Sigmoid colon (tissue), 7 donors: ENCODE data around the gene ALG3. TPM values are rescaled to one million over a fixed set of nuclear protein-coding genes. Genes with fewer than 3 reads are reported as not detected.

Experiments used
- DNase-seq: peaks from one replicate; pipeline ENCODE4 v3.0.0-alpha.2; 2019
- H3K27ac ChIP-seq, 4 donors: fragments of 200-600 bp; sonication (generic); one replicate each; pipeline ENCODE4 v1.5.1; 2016 to 2019; ENCODE audit warnings: mild to moderate bottlenecking in 1 of 4
- H3K27me3 ChIP-seq, 3 donors: fragments of 200-600 bp; sonication (generic); one replicate each; pipeline ENCODE4 v1.5.1; 2019; ENCODE audit warnings: mild to moderate bottlenecking in 1 of 3
- H3K36me3 ChIP-seq, 4 donors: fragments of 200-600 bp; sonication (generic); one replicate each; pipeline ENCODE4 v1.5.1; 2016 to 2019
- H3K4me1 ChIP-seq, 4 donors: fragments of 200-600 bp; sonication (generic); one replicate each; pipeline ENCODE4 v1.5.1; 2017 to 2019
- H3K4me3 ChIP-seq, 4 donors: fragments of 200-600 bp; sonication (generic); one replicate each; pipeline ENCODE4 v1.5.1; 2017 to 2019; ENCODE audit warnings: mild to moderate bottlenecking in 2 of 4, moderate library complexity in 1 of 4
- H3K9me3 ChIP-seq, 4 donors: fragments of 200-600 bp in 3 of 4; sonication (generic) in 3 of 4; one replicate each; pipeline versions ENCODE4 v1.5.1 to v1.6.1; 2013 to 2019
- EP300 ChIP-seq, 4 donors: sonication (generic); formaldehyde crosslinking; IDR thresholded peaks; one replicate each; pipeline ENCODE4 v1.6.1; 2017; ENCODE audit warnings: antibody characterized with exemption in 4 of 4
- POLR2A ChIP-seq, 2 donors: fragments of 450-650 bp; IDR thresholded peaks; one replicate each; pipeline ENCODE4 v1.6.1; 2016; ENCODE audit warnings: antibody characterized with exemption in 2 of 2, mild to moderate bottlenecking in 2 of 2, moderate library complexity in 2 of 2
- POLR2AphosphoS5 ChIP-seq, 4 donors: sonication (generic); formaldehyde crosslinking; IDR thresholded peaks; one replicate each; pipeline ENCODE4 v1.6.1; 2017; ENCODE audit warnings: antibody characterized with exemption in 4 of 4
- WGBS, 2 donors: extraction: QIAGEN DNeasy Blood & Tissue Kit; methylation state at CpG; one replicate each; pipeline ENCODE4 v1.1.7; 2013; 5-methylcytosine and 5-hydroxymethylcytosine counted together
- intact Hi-C: fragments of 100-400 bp; cut with DNase I; formaldehyde crosslinking; loops from one replicate; pipeline ENCODE4 v1.15.1; 2023
- polyA plus RNA-seq, 3 donors: library from polyadenylated mRNA; stranded (reverse); fragments of 200-250 nt; gene quantifications; one replicate each; pipeline ENCODE4 v1.2.3, GENCODE V29; 2013
- total RNA-seq, 4 donors: library from RNA; depleted of rRNA; stranded (reverse); fragments of >200 nt; gene quantifications; one replicate each; pipeline ENCODE4 v1.1.0, GENCODE V29; 2016
- TF ChIP-seq, protein P1 (sequence below), 4 experiments: fragments of 450-650 bp in 3 of 4; fragments of 200-600 bp in 1 of 4; IDR thresholded peaks; one replicate each; pipeline ENCODE4 v1.5.1; 2016 to 2019; ENCODE audit warnings: antibody characterized with exemption in 4 of 4, mild to moderate bottlenecking in 3 of 4, moderate library complexity in 2 of 4
- donor health status: healthy with polysubstance abuse.
- donor health status: Bipolar disorder and iron deficiency.
- donor health status: healthy.

Gene ALG3
- total and polyA plus RNA-seq, 7 donors: 9.9 to 46.8 (median 36.0) TPM

DNA sequence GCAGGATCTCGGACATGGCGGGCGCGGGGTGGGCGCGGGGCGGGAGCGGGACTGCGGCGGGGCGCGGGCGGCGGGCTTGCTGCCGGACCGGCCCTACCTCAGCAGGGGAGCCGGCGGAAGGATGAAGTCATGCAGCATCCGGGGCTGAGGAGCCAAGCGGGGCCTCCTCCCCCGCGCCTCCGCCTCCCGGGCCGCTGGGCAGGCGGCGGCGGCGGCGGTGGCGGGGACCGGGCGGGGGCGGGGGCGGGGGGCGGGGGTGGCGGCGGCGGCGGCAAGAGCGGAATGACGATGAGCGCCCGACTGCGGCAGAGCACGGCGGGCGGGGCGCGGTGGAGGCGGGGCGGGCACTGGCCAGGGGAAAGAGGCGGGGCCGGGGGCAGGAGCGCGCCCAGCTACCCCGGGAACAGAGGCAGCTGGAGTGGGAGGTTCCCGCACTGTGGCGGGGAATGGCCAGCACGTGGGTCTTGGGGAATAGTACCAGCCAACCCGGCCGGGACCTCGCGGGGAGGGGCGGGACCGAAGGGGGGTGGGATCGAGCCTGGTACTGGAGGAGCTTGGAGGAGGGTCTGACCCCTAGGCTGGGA lies 12.6 kb upstream of the ALG3 start, which contains the start of gene CAMK2N2:
Gene CAMK2N2, minus strand, starts transcription at position 284 of the 584 bp plus-strand sequence. Its CDS starts 268 bp downstream, at position 16.
- intact Hi-C loops: no loop called here
- Histone ChIP-seq H3K36me3 (no peaks in the 10 kb centered on the region), H3K27me3 (peaks cover 43 to 91% (median 67%) of the 10 kb centered on the region in 3 donors), H3K4me1 (peaks cover 0 to 34% (median 33%) of the 10 kb centered on the region in 4 donors), H3K27ac (no peak within 1 kb of the TSS), H3K4me3 (peak within 1 kb of the TSS in 3 of 4 donors; percentile 28 to 45 (median 43)), H3K9me3 (no peaks in the 10 kb centered on the region)
- DNase-seq: no peak
- 0 to 1% methylated on average over 67 of the region's 67 CpGs for WGBS, 2 donors
- TF ChIP-seq EP300 (IDR thresholded peaks at IDR 0.05): no peak
- no peak for TF ChIP-seq POLR2A (IDR thresholded peaks at IDR 0.05)
- TF ChIP-seq, protein P1, sequence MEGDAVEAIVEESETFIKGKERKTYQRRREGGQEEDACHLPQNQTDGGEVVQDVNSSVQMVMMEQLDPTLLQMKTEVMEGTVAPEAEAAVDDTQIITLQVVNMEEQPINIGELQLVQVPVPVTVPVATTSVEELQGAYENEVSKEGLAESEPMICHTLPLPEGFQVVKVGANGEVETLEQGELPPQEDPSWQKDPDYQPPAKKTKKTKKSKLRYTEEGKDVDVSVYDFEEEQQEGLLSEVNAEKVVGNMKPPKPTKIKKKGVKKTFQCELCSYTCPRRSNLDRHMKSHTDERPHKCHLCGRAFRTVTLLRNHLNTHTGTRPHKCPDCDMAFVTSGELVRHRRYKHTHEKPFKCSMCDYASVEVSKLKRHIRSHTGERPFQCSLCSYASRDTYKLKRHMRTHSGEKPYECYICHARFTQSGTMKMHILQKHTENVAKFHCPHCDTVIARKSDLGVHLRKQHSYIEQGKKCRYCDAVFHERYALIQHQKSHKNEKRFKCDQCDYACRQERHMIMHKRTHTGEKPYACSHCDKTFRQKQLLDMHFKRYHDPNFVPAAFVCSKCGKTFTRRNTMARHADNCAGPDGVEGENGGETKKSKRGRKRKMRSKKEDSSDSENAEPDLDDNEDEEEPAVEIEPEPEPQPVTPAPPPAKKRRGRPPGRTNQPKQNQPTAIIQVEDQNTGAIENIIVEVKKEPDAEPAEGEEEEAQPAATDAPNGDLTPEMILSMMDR (IDR thresholded peaks at IDR 0.05): no peak
- TF ChIP-seq POLR2AphosphoS5 (IDR thresholded peaks at IDR 0.05): no peak

DNA sequence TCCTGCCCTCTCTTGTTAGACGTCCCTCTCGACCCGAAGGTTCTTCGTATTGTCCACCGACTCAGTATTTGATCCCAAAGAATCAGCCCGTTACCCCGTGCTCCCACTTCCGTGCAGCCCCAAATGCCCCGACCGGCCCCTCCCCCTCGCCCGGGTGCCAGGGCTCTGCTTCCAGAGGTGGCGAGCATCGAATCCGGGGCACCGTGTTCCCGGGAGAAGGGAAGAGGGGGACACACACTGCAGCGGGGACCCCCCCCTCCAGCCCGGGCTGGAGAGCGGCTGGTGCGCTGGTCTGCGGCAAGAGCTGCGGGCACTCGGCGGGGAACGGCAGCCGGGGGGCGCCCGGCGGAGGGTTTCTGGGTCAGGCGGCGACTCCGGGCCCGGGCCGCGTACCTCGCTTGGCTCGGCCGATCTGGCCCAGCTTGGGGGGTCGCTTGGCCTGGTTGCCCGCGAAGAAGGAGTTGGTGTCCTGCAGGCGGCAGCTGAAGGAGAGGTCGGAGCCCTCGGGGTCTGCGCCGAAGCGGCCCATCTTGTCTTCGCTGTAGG lies 12.0 kb upstream of the ALG3 start:
- intact Hi-C loops: no loop called here
- 1 to 2% methylated on average over 49 of the region's 49 CpGs for WGBS, 2 donors

DNA sequence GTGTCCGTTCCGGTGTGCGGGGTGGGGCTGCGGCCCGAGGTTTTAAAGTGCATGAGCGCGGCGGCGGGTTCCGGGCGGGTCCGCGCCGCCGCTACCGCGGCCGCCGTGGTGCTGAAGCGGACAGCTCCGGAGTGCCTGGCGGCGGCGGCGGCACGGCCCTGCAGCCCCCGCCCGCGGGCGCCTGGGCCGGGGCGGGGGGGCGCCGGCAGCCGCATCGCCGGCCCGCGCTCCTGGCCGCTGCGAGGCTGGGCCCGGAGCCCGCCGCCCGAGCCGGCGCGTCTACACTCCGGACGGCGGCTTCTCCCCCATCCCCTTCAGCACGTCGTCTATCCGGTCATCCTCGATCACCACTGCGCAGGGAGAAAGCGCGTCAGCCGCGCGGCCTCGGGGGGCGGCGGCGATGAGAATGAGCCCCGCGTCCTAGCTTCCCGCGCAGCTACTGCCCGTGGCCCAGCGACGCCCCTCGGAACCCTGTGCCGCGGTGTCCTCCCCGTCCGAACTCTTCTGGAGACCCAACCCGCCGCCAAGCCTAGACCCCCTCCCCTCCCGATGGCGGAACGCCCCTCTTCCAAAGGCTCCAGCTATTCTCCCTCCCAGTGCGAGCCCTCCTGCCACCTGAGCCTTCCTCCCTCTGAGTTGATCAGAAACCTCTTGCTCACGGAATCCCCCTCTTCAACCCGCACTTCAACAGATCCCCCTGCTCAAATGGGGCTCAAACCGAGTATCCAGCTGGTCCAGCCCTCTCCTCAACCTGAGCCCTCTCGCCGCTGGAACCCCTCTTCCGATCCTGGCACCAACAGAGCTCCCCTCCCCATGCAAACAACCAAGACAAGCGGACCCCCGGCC lies 11.3 kb upstream of the ALG3 start:
- H3K9me3 ChIP-seq: no peaks in the 10 kb centered on the region
- peaks cover 43 to 79% (median 67%) of the 10 kb centered on the region in 3 donors for H3K27me3 ChIP-seq
- no peak for DNase-seq
- TF ChIP-seq POLR2A (IDR thresholded peaks at IDR 0.05) (no peak), POLR2AphosphoS5 (IDR thresholded peaks at IDR 0.05) (no peak), EP300 (IDR thresholded peaks at IDR 0.05) (no peak)
- TF ChIP-seq, protein P1 (IDR thresholded peaks at IDR 0.05): no peak
- 1 to 2% methylated on average over 91 of the region's 91 CpGs for WGBS, 2 donors
- no peaks in the 10 kb centered on the region for H3K36me3 ChIP-seq
- peaks cover 0 to 34% (median 33%) of the 10 kb centered on the region in 4 donors for H3K4me1 ChIP-seq
- no peak overlapping the region for H3K27ac ChIP-seq
- intact Hi-C loops: no loop called here
- H3K4me3 ChIP-seq: peak overlapping the region in 2 of 4 donors; percentile 34 to 45

More for the DNA sequence above, 12.0 kb upstream of the ALG3 start:
- Histone ChIP-seq H3K4me3 (peak overlapping the region in 3 of 4 donors; percentile 28 to 45 (median 43)), H3K36me3 (no peaks in the 10 kb centered on the region), H3K4me1 (peaks cover 0 to 34% (median 33%) of the 10 kb centered on the region in 4 donors), H3K27me3 (peaks cover 43 to 86% (median 67%) of the 10 kb centered on the region in 3 donors), H3K9me3 (no peaks in the 10 kb centered on the region), H3K27ac (no peak overlapping the region)
- no peak for DNase-seq
- TF ChIP-seq, protein P1 (IDR thresholded peaks at IDR 0.05): no peak
- TF ChIP-seq POLR2A (IDR thresholded peaks at IDR 0.05) (no peak), POLR2AphosphoS5 (IDR thresholded peaks at IDR 0.05) (no peak), EP300 (IDR thresholded peaks at IDR 0.05) (no peak)

DNA sequence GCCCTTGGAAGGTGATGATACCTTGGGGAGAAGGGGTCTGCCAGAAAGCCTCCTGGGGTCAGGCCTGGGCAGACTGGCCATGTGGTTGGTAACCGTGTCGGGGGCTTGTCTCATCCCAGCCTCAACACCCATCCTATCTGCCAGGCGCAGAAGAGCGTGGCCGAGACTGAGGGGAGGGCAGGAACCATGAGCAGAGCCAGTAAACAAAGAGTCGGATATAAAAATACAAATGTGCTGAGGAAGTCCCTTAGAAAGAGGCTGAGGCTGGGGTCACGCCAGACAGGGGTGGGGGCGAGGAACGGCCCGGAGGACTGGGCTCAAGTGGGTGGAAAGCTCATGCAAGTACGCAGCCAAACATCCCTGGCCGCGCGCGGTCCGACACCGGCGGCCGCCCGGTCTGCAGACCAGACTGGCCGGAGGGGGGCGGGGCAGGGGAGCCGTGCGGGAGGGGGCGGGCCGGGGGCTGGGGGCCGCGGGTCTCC lies 10.7 kb upstream of the ALG3 start:
- no peaks in the 10 kb centered on the region for H3K36me3 ChIP-seq
- H3K4me3 ChIP-seq: peak overlapping the region in 2 of 4 donors; percentile 27 to 45
- no peak overlapping the region for H3K27ac ChIP-seq
- WGBS, 2 donors: 18 to 24% methylated on average over 28 of the region's 28 CpGs
- intact Hi-C loops: no loop called here
- TF ChIP-seq, protein P1 (IDR thresholded peaks at IDR 0.05): no peak
- no peak for TF ChIP-seq EP300 (IDR thresholded peaks at IDR 0.05)
- no peak for TF ChIP-seq POLR2AphosphoS5 (IDR thresholded peaks at IDR 0.05)
- no peak for TF ChIP-seq POLR2A (IDR thresholded peaks at IDR 0.05)
- peaks cover 0 to 34% (median 33%) of the 10 kb centered on the region in 4 donors for H3K4me1 ChIP-seq
- peaks cover 42 to 72% (median 64%) of the 10 kb centered on the region in 3 donors for H3K27me3 ChIP-seq
- DNase-seq: no peak
- no peaks in the 10 kb centered on the region for H3K9me3 ChIP-seq
